Chondrocyte (in vitro differentiated cells): Measurements from ENCODE around the gene WAS. TPM values are rescaled to one million over a fixed set of nuclear protein-coding genes. Genes with fewer than 3 reads are reported as not detected.

Experiments used
- DNase-seq: peaks from one replicate; pipeline ENCODE4 v3.0.0; 2021; ENCODE audit warnings: mixed read lengths, low spot score
- H3K27ac Mint-ChIP-seq: one replicate; pipeline ENCODE4 v1.8.0; 2021; ENCODE audit warnings: mild to moderate bottlenecking, moderate library complexity, mixed read lengths; ENCODE audit not compliant: unreplicated experiment
- H3K27me3 Mint-ChIP-seq: 2 replicates; pipeline ENCODE4 v1.8.0; 2021; ENCODE audit warnings: low read depth, mixed read lengths
- H3K36me3 Mint-ChIP-seq: 2 replicates; pipeline ENCODE4 v1.8.0; 2021; ENCODE audit warnings: low read depth, mixed read lengths
- H3K4me1 Mint-ChIP-seq: 2 replicates; pipeline ENCODE4 v1.8.0; 2021; ENCODE audit warnings: low read depth, mild to moderate bottlenecking, mixed read lengths
- H3K4me3 Mint-ChIP-seq: one replicate; pipeline ENCODE4 v1.8.0; 2021; ENCODE audit warnings: mild to moderate bottlenecking, moderate library complexity, mixed read lengths; ENCODE audit not compliant: unreplicated experiment
- H3K9me3 Mint-ChIP-seq: 2 replicates; pipeline ENCODE4 v1.8.0; 2021; ENCODE audit warnings: low read depth, mixed read lengths
- CTCF ChIP-seq: fragments of 200-600 bp; sonication (generic); IDR thresholded peaks from 2 replicates; pipeline ENCODE4 v1.5.0; 2021; ENCODE audit warnings: antibody characterized with exemption, mild to moderate bottlenecking, moderate library complexity
- total RNA-seq: library from RNA; stranded (reverse); gene quantifications from 3 replicates; pipeline ENCODE4 v1.2.1, GENCODE V29; 2021

Gene WAS
- total RNA-seq, 1 donor from 2014 or later = 0.37 TPM

GRCh38 chrX:48714573-48714972, 31.0 kb downstream of the WAS start:
- Mint-ChIP-seq H3K27ac (peak overlapping the region; percentile 5), H3K27me3 (no peaks in the 10 kb centered on the region), H3K4me1 (peaks cover 17% of the 10 kb centered on the region), H3K9me3 (peaks cover 24% of the 10 kb centered on the region), H3K4me3 (no peak overlapping the region), H3K36me3 (no peaks in the 10 kb centered on the region)
- TF ChIP-seq CTCF = no peak
- DNase-seq = no peak

- Mint-ChIP-seq H3K36me3 (no peaks in the 10 kb centered on the region), H3K4me3 (no peak overlapping the region), H3K9me3 (peaks cover 24% of the 10 kb centered on the region), H3K4me1 (peaks cover 17% of the 10 kb centered on the region), H3K27ac (peak overlapping the region; percentile 4), H3K27me3 (no peaks in the 10 kb centered on the region)
- DNase-seq = no peak
- TF ChIP-seq CTCF = no peak
Measured at GRCh38 chrX:48715072-48715471, 31.5 kb downstream of the WAS start.

- no peaks in the 10 kb centered on the region for H3K36me3 Mint-ChIP-seq
- DNase-seq = no peak
- no peak for TF ChIP-seq CTCF
- no peak overlapping the region for H3K4me3 Mint-ChIP-seq
- peaks cover 24% of the 10 kb centered on the region for H3K9me3 Mint-ChIP-seq
- no peak overlapping the region for H3K27ac Mint-ChIP-seq
- H3K4me1 Mint-ChIP-seq = peaks cover 17% of the 10 kb centered on the region
- no peaks in the 10 kb centered on the region for H3K27me3 Mint-ChIP-seq
Measured at GRCh38 chrX:48715876-48716502, 32.4 kb downstream of the WAS start.

GRCh38 chrX:48719958-48720357, 36.4 kb downstream of the WAS start:
- Mint-ChIP-seq H3K4me3 (no peak overlapping the region), H3K4me1 (peaks cover 10% of the 10 kb centered on the region), H3K36me3 (no peaks in the 10 kb centered on the region), H3K27me3 (no peaks in the 10 kb centered on the region), H3K9me3 (peaks cover 13% of the 10 kb centered on the region), H3K27ac (no peak overlapping the region)
- DNase-seq = no peak
- no peak for TF ChIP-seq CTCF

- Mint-ChIP-seq H3K27ac (no peak overlapping the region), H3K4me3 (no peak overlapping the region), H3K4me1 (peaks cover 5% of the 10 kb centered on the region), H3K9me3 (peaks cover 9% of the 10 kb centered on the region), H3K27me3 (no peaks in the 10 kb centered on the region), H3K36me3 (no peaks in the 10 kb centered on the region)
- TF ChIP-seq CTCF = no peak
- DNase-seq = no peak
Measured at GRCh38 chrX:48720577-48721250, 37.1 kb downstream of the WAS start.
